ENCODE results near the gene VAMP2.

The VAMP2 gene

GRCh38 chr17:8141741-8142140 lies 21.0 kb downstream of the VAMP2 start:
- DNase-seq: no peak

GRCh38 chr17:8141045-8141444 lies 21.7 kb downstream of the VAMP2 start:
- no peak for DNase-seq

GRCh38 chr17:8140065-8141029 lies 22.4 kb downstream of the VAMP2 start:
- DNase-seq: no peak

- DNase-seq: peak; percentile 93
These were observed 23.9 kb downstream of the VAMP2 start for GRCh38 chr17:8138672-8139371.

- no peak for DNase-seq
These were observed 24.4 kb downstream of the VAMP2 start for GRCh38 chr17:8138374-8138671.

- DNase-seq: no peak
These were observed 24.9 kb downstream of the VAMP2 start for GRCh38 chr17:8137645-8138373.

GRCh38 chr17:8133941-8134340 lies 28.8 kb downstream of the VAMP2 start:
- no peak for DNase-seq

- DNase-seq: no peak
These were observed 29.3 kb downstream of the VAMP2 start for GRCh38 chr17:8133399-8133798.

GRCh38 chr17:8131844-8132441 lies 30.8 kb downstream of the VAMP2 start:
- no peak for DNase-seq

- DNase-seq: no peak
These were observed 34.5 kb downstream of the VAMP2 start for GRCh38 chr17:8128125-8128784.

GRCh38 chr17:8126491-8127066 lies 36.2 kb downstream of the VAMP2 start:
- DNase-seq: no peak

GRCh38 chr17:8125947-8126490 lies 36.7 kb downstream of the VAMP2 start:
- no peak for DNase-seq

GRCh38 chr17:8125154-8125946 lies 37.4 kb downstream of the VAMP2 start:
- DNase-seq: peak; percentile 61

GRCh38 chr17:8124350-8125153 lies 38.2 kb downstream of the VAMP2 start:
- no peak for DNase-seq

- no peak for DNase-seq
These were observed 38.9 kb downstream of the VAMP2 start, which contains the start of gene HES7 for GRCh38 chr17:8123695-8124349. TSS of gene HES7 (minus strand) at chr17:8124106. CDS start at chr17:8124084, 22 bp downstream.

- DNase-seq: no peak
These were observed 39.6 kb downstream of the VAMP2 start for GRCh38 chr17:8122924-8123694.

GRCh38 chr17:8122422-8122923 lies 40.3 kb downstream of the VAMP2 start:
- DNase-seq: no peak

- no peak for DNase-seq
These were observed 40.9 kb downstream of the VAMP2 start for GRCh38 chr17:8121681-8122421.
